HG02885 (cell line): ENCODE results near the gene DLGAP1.
"Not testable (repeated sequence)": the region's sequence is repeated elsewhere in the genome, so short reads cannot be mapped to it uniquely, and the experiment has no call there.

ENCODE experiments used
- ATAC-seq: cut with Tn5 transposase; IDR thresholded peaks from one replicate; pipeline ENCODE4 v1.9.1; 2021; ENCODE audit warnings: mild to moderate bottlenecking; ENCODE audit not compliant: unreplicated experiment, poor library complexity

The DLGAP1 gene

GRCh38 chr18:4394700-4395099 is 60.4 kb downstream of the DLGAP1 start:
- ATAC-seq: no peak

- peak; percentile 43 for ATAC-seq
These were observed 63.2 kb downstream of the DLGAP1 start for GRCh38 chr18:4391859-4392258.

DNA sequence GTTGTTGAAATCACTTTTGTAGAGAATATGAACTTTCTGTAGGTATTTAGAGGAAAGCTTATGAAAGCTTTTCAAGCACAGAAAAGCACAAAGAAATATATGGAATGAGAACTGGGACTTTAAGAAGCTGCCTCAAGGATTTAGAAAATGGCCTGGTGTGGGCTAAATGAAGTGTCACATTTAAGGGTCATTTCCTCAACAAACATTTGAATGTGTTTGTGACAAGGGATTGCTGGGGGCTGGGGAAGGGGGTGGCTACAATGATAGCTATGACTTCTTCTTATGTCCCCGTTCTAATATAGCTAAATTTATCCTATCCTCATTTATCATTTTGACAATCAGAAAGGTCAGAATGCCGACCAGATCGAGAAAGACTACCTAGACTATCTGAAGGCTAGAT is 69.2 kb downstream of the DLGAP1 start:
- no peak for ATAC-seq

- peak; percentile 72 for ATAC-seq
These were observed 70.2 kb downstream of the DLGAP1 start for GRCh38 chr18:4384932-4385331.

- no peak for ATAC-seq
These were observed 80.5 kb downstream of the DLGAP1 start for GRCh38 chr18:4374564-4374963.

- ATAC-seq: no peak
These were observed 85.4 kb downstream of the DLGAP1 start for GRCh38 chr18:4369705-4370104.

- ATAC-seq: no peak
These were observed 94.8 kb downstream of the DLGAP1 start for GRCh38 chr18:4360221-4360715.

- ATAC-seq: no peak
These were observed 96.5 kb downstream of the DLGAP1 start for GRCh38 chr18:4358618-4359017.

- ATAC-seq: no peak
These were observed 97.5 kb downstream of the DLGAP1 start for GRCh38 chr18:4357579-4357978.

DNA sequence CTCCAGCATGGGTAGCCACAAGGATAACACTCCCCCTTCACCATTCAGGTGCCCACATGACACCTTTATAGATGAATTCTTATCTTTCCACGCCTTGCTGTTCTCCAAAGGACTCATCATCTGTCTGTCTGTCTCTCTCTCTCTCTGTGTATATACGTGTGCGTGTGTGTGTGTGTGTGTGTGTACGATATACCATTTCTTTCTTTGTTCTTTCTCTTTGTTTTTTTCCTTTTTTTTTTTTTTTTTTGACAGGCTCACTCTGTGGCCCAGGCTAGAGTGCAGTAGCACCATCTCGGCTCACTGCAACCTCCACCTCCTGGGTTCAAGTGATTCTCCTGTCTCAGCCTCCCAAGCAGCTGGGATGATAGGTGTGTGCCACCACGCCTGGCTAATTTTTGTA is 98.2 kb downstream of the DLGAP1 start:
- ATAC-seq: no peak

DNA sequence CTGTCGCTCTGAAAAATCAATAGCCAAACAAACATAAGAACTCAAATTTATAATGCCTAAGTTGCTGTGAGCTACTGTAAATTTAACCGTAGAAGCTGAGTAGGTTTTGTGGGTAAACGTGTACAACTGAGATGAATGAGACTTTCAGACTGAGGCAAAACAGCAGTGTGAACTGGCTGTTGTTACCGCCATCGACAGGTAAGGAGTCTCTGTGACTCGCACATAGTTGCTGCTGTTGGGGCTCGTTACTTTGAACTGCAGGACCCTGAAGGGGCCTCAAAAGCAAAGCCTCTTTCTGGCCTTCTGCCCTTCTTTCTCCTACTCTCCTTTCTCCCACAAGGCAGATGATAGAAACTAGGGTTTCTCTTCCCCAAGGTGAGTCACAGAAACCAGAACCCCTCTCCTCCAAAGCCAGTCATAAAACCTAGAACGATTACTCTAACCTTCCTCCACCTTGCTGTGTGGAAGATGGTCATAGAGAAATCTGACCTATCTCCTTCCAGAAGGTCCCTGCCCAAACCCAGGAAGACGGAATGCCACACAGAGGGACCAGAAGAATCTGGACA is 101.2 kb downstream of the DLGAP1 start:
- no peak for ATAC-seq

DNA sequence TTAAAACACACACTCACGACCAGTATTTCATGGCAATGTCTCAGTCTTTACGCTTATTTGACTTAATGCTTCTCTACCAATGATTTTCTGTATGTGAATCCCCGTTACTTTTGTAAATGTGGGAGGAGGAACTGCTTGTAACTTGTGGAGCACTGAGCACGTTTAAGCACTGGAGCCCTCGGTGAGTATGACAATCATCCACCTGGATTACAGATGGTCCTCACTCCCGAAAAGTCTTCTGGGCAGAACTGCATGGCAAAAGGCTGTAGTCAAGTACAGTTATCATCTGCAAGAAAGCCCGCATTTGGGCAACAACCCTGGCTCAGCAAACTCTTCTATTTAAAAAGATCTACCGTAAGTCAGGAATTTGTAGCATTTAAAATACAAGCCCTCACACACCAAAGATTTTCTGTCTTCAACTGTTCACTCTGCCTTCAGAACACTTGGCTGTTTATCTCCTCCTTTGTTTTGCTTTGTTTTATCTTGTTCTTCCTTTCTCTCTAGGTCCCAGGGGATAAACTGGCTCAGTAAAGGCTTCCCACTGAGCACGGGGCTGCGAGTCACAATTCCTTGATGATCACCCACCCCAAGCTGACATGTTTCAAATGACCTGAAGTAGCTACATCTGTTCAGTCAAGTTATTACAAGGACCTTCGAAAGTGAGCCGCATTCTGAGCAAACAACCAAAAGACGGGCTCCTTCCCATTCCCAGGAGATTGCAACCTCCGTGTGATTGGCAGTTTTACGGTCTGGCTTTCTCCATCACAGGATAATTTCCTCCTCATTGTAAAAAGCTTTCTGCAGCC is 102.2 kb downstream of the DLGAP1 start:
- no peak for ATAC-seq

GRCh38 chr18:4351005-4351404 is 104.1 kb downstream of the DLGAP1 start:
- ATAC-seq: no peak

DNA sequence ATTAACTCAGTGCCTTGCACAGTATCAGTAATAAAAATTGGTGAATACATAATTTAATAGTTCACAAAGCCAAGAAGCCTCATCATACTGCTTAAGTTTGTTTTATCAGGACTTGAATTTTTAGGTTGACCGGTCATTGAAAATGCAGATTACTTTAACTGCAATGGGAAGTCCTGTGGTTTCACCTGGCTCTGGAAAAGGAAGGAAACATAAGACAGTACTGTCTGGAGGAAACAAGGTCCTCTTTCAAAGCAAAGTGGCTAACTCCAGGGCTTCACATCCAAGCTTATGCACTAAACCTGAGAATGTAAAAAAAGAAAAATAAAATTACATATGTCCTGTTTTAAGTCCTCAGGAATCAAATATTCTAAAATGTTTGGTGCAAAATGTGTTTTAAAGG is 119.7 kb downstream of the DLGAP1 start:
- no peak for ATAC-seq

- no peak for ATAC-seq
These were observed 122.1 kb downstream of the DLGAP1 start for GRCh38 chr18:4333043-4333442.

DNA sequence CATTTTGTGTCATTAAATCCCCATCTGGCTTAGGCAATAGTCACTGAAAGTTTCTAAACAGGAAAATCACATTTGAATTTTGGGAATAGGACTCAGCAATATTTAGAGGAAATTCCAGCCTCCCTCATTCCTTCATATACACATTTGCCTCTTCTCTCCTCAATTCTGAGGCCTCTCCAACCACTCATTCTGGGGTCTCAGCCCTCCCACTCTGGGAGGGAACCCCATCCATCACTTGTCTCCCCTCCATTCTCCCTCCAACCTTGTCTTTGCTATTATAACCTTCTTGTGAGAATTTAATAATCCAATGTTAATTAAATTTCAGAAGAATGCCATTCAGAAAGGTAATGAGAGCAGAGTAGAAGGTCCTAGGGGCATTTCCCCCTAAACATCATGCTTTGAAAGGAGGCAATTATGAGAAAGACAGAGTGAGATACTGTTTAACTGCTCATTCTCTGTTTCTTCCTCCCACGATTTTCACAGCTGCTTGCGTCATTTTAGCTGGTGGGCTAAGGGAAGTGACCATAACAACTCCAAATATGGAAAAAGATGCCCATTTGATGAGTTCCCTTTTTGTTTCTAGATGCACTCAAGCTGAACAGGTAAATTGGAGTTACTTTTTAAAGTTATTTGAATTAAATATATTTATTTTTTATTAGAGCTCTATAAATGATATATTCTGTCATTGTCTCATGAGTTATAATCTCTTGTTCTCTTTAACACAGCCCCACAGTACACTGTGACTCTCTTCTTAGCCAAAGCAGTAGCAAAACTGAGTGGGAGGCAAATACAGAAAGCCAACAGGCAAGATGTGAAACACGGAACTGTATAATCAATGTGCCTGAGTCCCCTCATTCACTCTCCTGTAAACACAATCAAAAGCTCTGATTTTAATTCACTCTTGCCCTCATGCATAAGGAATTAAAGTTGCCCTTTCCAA is 135.1 kb downstream of the DLGAP1 start:
- peak; percentile 90 for ATAC-seq

DNA sequence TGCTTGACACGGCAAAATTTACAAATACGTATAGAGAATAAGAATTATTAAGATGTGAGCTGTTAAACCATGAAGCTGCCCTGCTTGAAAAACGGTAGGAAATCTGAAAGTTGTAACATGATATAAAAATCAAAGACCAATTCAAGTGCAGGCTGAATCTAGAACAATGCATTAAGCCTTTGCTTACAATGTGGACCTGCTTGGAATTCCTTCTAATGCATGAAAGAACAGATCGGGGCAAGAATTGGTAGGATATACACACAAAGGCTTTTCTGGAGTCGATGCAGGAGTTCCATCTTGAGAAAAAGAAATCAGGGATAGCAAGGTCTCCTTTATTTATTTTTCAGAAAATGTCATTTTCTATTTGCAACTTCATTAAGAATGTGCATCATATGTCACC is 136.8 kb downstream of the DLGAP1 start:
- ATAC-seq: no peak

DNA sequence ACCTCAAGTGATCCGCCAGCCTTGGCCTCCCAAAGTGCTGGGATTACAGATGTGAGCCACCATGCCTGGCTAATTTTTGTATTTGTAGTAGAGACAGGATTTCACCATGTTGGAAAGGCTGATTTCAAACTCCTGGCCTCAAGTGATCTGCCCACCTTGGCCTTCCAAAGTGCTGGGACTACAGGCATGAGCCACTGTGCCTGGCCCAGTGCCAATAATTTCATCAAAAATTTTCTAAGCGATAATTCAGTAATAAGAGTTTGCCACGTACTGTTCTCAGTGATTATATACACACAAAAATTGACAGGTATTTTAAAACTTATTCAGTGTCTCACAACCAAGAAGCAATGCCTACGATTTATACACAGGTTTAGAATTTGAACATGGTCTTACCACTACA is 143.2 kb downstream of the DLGAP1 start:
- not testable (repeated sequence) for ATAC-seq

GRCh38 chr18:4311136-4311535 is 144.0 kb downstream of the DLGAP1 start:
- no peak for ATAC-seq

DNA sequence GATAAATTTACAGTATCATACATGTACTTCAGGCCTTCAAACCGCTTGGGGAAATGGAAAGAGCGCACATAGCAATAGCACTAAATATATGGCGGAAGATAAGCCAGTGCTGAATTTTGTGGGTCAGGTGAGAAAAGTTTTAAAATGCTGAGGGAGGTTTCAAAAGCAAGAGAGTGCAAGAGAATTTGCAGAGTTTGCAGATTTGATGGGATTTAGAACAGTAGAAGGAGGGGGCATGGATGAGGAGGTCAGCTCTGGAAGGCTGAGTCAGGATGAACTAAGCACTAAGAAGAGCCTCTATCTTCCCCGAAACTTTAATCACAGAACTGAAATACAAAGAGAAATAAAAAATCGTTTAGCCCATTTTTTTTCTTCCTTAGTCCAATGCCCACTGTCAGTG is 145.9 kb downstream of the DLGAP1 start:
- ATAC-seq: no peak

GRCh38 chr18:4308576-4308975 is 146.5 kb downstream of the DLGAP1 start:
- no peak for ATAC-seq
